ENCODE data around the gene PVALEF.

- TF ChIP-seq CTCF (IDR thresholded peaks at IDR 0.05): no peak
- TF ChIP-seq POLR2A (IDR thresholded peaks at IDR 0.05): no peak
These were observed 45.2 kb upstream of the PVALEF start for GRCh38 chr17:81120149-81120484.
